Testis (tissue), 3 donors: Measurements from ENCODE around the gene AIPL1. TPM values are rescaled to one million over a fixed set of nuclear protein-coding genes. Genes with fewer than 3 reads are reported as not detected.

ENCODE experiments used
- DNase-seq: peaks from one replicate; pipeline ENCODE4 v3.0.0-alpha.2; 2019
- H3K27ac ChIP-seq, 2 donors: fragments of 200-600 bp; sonication (generic); one replicate each; pipeline ENCODE4 v1.5.1; 2019
- H3K27me3 ChIP-seq: fragments of 200-600 bp; sonication (generic); one replicate; pipeline ENCODE4 v1.5.1; 2019
- H3K36me3 ChIP-seq: fragments of 200-600 bp; sonication (generic); one replicate; pipeline ENCODE4 v1.5.1; 2017; ENCODE audit warnings: low read depth; ENCODE audit errors: missing control alignments
- H3K4me1 ChIP-seq: fragments of 200-600 bp; sonication (generic); one replicate; pipeline ENCODE4 v1.5.1; 2019
- H3K4me3 ChIP-seq, 2 donors: fragments of 200-600 bp; sonication (generic); one replicate each; pipeline ENCODE4 v1.5.1; 2017 to 2019
- H3K9me3 ChIP-seq: fragments of 200-600 bp; sonication (generic); one replicate; pipeline ENCODE4 v1.5.1; 2017
- CTCF ChIP-seq, 3 experiments: fragments of 450-650 bp in 2 of 3; fragments of 200-600 bp in 1 of 3; sonication (generic) in 1 of 3; IDR thresholded peaks; one replicate each; pipeline ENCODE4 v1.5.1; 2016 to 2019; ENCODE audit warnings: antibody characterized with exemption in 3 of 3, mild to moderate bottlenecking in 2 of 3, moderate library complexity in 1 of 3
- POLR2A ChIP-seq: fragments of 450-650 bp; IDR thresholded peaks from one replicate; pipeline ENCODE4 v1.6.1; 2017; ENCODE audit warnings: antibody characterized with exemption, mild to moderate bottlenecking, moderate library complexity
- WGBS, 2 donors: methylation state at CpG; one replicate each; pipeline ENCODE4 v1.1.5; 2018; 5-methylcytosine and 5-hydroxymethylcytosine counted together
- intact Hi-C: fragments of 100-400 bp; cut with DNase I; formaldehyde crosslinking; loops from one replicate; pipeline ENCODE4 v1.15.1; 2023; ENCODE audit warnings: low total_unique reads
- polyA plus RNA-seq: library from polyadenylated mRNA; stranded (reverse); fragments of 350-450 nt; fragmentation: Illumina TruSeq; extraction: RNeasy Lipid Tissue Mini Kit (QIAGEN cat#74804); gene quantifications from one replicate; pipeline ENCODE4 v1.2.3, GENCODE V29; 2014; ENCODE audit warnings: low read depth, low replicate concordance; ENCODE audit not compliant: insufficient read depth
- total RNA-seq, 2 donors: library from RNA; depleted of rRNA; stranded (reverse); fragments of >200 nt; gene quantifications; one replicate each; pipeline ENCODE4 v1.2.3, GENCODE V29; 2016

The AIPL1 gene
- total and polyA plus RNA-seq, 3 donors from 2014 or later, result 0.37 to 1.0 (median 0.49) TPM

GRCh38 chr17:6420173-6420641 lies 14.7 kb downstream of the AIPL1 start:
- peak; percentile 33 for DNase-seq
- H3K9me3 ChIP-seq, result no peaks in the 10 kb centered on the region
- H3K4me3 ChIP-seq, result no peak overlapping the region
- H3K4me1 ChIP-seq, result no peaks in the 10 kb centered on the region
- H3K36me3 ChIP-seq, result no peaks in the 10 kb centered on the region
- no peak overlapping the region for H3K27ac ChIP-seq
- intact Hi-C loops, result loop anchor here (5.0 kb wide), 1 partner anchor 833 kb away; no protein-coding TSS in a partner anchor
- TF ChIP-seq CTCF (IDR thresholded peaks at IDR 0.05) (no peak), POLR2A (no peak)
- 23 to 57% methylated on average over 12 to 13 of the region's 13 CpGs for WGBS, 2 donors
- no peaks in the 10 kb centered on the region for H3K27me3 ChIP-seq

GRCh38 chr17:6415616-6416015 lies 19.3 kb downstream of the AIPL1 start:
- Histone ChIP-seq H3K27me3 (no peaks in the 10 kb centered on the region), H3K4me1 (no peaks in the 10 kb centered on the region), H3K9me3 (no peaks in the 10 kb centered on the region), H3K27ac (no peak overlapping the region), H3K36me3 (no peaks in the 10 kb centered on the region), H3K4me3 (no peak overlapping the region)
- 68 to 81% methylated on average over 8 of the region's 8 CpGs for WGBS, 2 donors
- DNase-seq, result no peak
- TF ChIP-seq CTCF (IDR thresholded peaks at IDR 0.05) (no peak), POLR2A (no peak)
- intact Hi-C loops, result no loop called here

- no peaks in the 10 kb centered on the region for H3K27me3 ChIP-seq
- TF ChIP-seq POLR2A (no peak), CTCF (IDR thresholded peaks at IDR 0.05) (peak in 1 of 3 experiments; percentile 18)
- DNase-seq, result no peak
- no peaks in the 10 kb centered on the region for H3K36me3 ChIP-seq
- no peaks in the 10 kb centered on the region for H3K9me3 ChIP-seq
- intact Hi-C loops, result no loop called here
- no peak overlapping the region for H3K27ac ChIP-seq
- no peaks in the 10 kb centered on the region for H3K4me1 ChIP-seq
- no peak overlapping the region for H3K4me3 ChIP-seq
- 86 to 92% methylated on average over 1 of the region's 1 CpG for WGBS, 2 donors
Measured at GRCh38 chr17:6413065-6413464, 21.9 kb downstream of the AIPL1 start.

- Histone ChIP-seq H3K9me3 (no peaks in the 10 kb centered on the region), H3K27ac (no peak overlapping the region), H3K4me1 (no peaks in the 10 kb centered on the region), H3K4me3 (no peak overlapping the region), H3K36me3 (no peaks in the 10 kb centered on the region), H3K27me3 (no peaks in the 10 kb centered on the region)
- WGBS, 2 donors, result 67 to 70% methylated on average over 10 of the region's 10 CpGs
- intact Hi-C loops, result no loop called here
- DNase-seq, result no peak
- TF ChIP-seq CTCF (IDR thresholded peaks at IDR 0.05) (no peak), POLR2A (no peak)
Measured at GRCh38 chr17:6408735-6409134, 26.2 kb downstream of the AIPL1 start.

- Histone ChIP-seq H3K4me3 (no peak overlapping the region), H3K27me3 (no peaks in the 10 kb centered on the region), H3K27ac (no peak overlapping the region), H3K9me3 (no peaks in the 10 kb centered on the region), H3K4me1 (no peaks in the 10 kb centered on the region), H3K36me3 (no peaks in the 10 kb centered on the region)
- no peak for DNase-seq
- WGBS, 2 donors, result 72 to 84% methylated on average over 6 of the region's 6 CpGs
- no peak for TF ChIP-seq POLR2A
- TF ChIP-seq CTCF (IDR thresholded peaks at IDR 0.05), result no peak
- intact Hi-C loops, result no loop called here
Measured at GRCh38 chr17:6408276-6408675, 26.6 kb downstream of the AIPL1 start.
